ENCODE results near the gene BAAT.

- TF ChIP-seq CTCF (IDR thresholded peaks at IDR 0.05) (no peak), POLR2A (IDR thresholded peaks at IDR 0.05) (peak in 1 of 2 donors; percentile 22)
These were observed 13.5 kb upstream of the BAAT start, which contains the start of the genes MRPL50 and ZNF189 for GRCh38 chr9:101398068-101398929.
